ENCODE data around the gene SEZ6L. TPM values are rescaled to one million over a fixed set of nuclear protein-coding genes. Genes with fewer than 3 reads are reported as not detected.

Gene SEZ6L
- total RNA-seq, 1 experiment from 2014 or later: 0.13 TPM

DNA sequence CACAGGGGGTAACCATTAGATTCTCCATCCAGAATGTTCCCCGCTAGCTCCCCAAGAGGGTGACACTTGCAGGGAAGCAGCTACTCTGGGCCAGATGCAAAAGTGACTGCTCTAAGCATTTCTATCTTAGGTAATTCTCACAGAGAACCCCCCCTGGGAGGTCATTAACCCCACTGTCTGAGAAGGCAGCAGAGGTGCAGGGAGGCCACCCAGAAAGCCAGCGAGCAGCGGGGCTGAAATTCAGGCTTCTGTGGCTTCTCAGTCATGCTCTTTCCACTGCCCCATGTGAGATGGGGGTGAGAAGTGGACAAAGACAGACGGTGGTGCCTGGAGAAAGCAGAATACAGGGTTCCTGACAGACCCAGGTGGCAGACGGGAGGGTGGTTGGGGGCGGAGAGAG lies 145.4 kb downstream of the SEZ6L start:
- WGBS (ENCODE audit: extremely low coverage, insufficient read length, low lambda C conversion rate): no CpG with 5 or more reads among the region's 6 CpGs
- Histone ChIP-seq H2AK5ac (ENCODE audit: insufficient read length, low read length) (no peak overlapping the region), H3K4ac (ENCODE audit: low read depth, low read length) (no peak overlapping the region), H4K8ac (replicated peaks; ENCODE audit: insufficient read length, low read depth, low read length) (no peak overlapping the region), H3K27me3 (ENCODE audit: insufficient read depth, low read length) (no peaks in the 10 kb centered on the region), H3K79me1 (ENCODE audit: insufficient read depth, low read depth, low read length, poor library complexity, severe bottlenecking) (no peaks in the 10 kb centered on the region), H2BK15ac (ENCODE audit: low read depth, low read length) (no peak overlapping the region), H4K91ac (ENCODE audit: insufficient read length, low read depth, low read length) (no peak overlapping the region), H3K27ac (ENCODE audit: insufficient read length, low read depth, low read length) (no peak overlapping the region), H2BK12ac (ENCODE audit: insufficient read length, low read depth, low read length) (no peak overlapping the region), H3K4me2 (ENCODE audit: insufficient read depth, insufficient read length, low read length) (no peak overlapping the region), H3T11ph (ENCODE audit: low read length) (no peak overlapping the region), H3K23me2 (ENCODE audit: insufficient read length, low read depth, low read length, poor library complexity, severe bottlenecking) (no peaks in the 10 kb centered on the region), H4K20me1 (ENCODE audit: control insufficient read depth, insufficient read depth, insufficient read length) (no peaks in the 10 kb centered on the region), H3K9ac (ENCODE audit: extremely low read depth, insufficient read length, low read length) (no peak overlapping the region), H3K14ac (ENCODE audit: insufficient read depth, low read length) (no peak overlapping the region), H3K4me1 (ENCODE audit: insufficient read depth, low read length) (no peaks in the 10 kb centered on the region), H4K5ac (ENCODE audit: insufficient read length, low read depth, low read length) (no peak overlapping the region), H3K18ac (ENCODE audit: insufficient read length, low read depth, low read length) (no peak overlapping the region), H2BK20ac (ENCODE audit: low read depth, low read length, poor library complexity, severe bottlenecking) (no peak overlapping the region), H2BK5ac (ENCODE audit: insufficient read length, low read length) (no peak overlapping the region), H3K23ac (ENCODE audit: insufficient read length, low read depth, low read length) (no peak overlapping the region), H2AFZ (ENCODE audit: low read length) (no peak overlapping the region), H3K79me2 (ENCODE audit: insufficient read depth, low read length) (no peaks in the 10 kb centered on the region), H3K56ac (ENCODE audit: insufficient read length, low read depth, low read length) (no peak overlapping the region), H3K9me3 (ENCODE audit: control insufficient read depth, low read depth, low read length) (no peaks in the 10 kb centered on the region), H2BK120ac (ENCODE audit: low read depth, low read length, poor library complexity, severe bottlenecking) (no peak overlapping the region)
- peaks cover 0 to 2% of the 10 kb centered on the region in 2 experiments; a peak in 1 of 4 replicates for H3K4me1 Mint-ChIP-seq
- H3K4me3 Mint-ChIP-seq: no peak overlapping the region
- TF ChIP-seq, protein P1, sequence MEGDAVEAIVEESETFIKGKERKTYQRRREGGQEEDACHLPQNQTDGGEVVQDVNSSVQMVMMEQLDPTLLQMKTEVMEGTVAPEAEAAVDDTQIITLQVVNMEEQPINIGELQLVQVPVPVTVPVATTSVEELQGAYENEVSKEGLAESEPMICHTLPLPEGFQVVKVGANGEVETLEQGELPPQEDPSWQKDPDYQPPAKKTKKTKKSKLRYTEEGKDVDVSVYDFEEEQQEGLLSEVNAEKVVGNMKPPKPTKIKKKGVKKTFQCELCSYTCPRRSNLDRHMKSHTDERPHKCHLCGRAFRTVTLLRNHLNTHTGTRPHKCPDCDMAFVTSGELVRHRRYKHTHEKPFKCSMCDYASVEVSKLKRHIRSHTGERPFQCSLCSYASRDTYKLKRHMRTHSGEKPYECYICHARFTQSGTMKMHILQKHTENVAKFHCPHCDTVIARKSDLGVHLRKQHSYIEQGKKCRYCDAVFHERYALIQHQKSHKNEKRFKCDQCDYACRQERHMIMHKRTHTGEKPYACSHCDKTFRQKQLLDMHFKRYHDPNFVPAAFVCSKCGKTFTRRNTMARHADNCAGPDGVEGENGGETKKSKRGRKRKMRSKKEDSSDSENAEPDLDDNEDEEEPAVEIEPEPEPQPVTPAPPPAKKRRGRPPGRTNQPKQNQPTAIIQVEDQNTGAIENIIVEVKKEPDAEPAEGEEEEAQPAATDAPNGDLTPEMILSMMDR (conservative IDR thresholded peaks at IDR 0.05): no peak
- no peak for DNase-seq
- H3K36me3 Mint-ChIP-seq (ENCODE audit: insufficient read depth in 1 of 3, low read depth in 3 of 3): no peaks in the 10 kb centered on the region
- H3K27me3 Mint-ChIP-seq (ENCODE audit: low read depth): peaks cover 27% of the 10 kb centered on the region
- no peaks in the 10 kb centered on the region for H3K9me3 Mint-ChIP-seq
- no peak overlapping the region for H3K27ac Mint-ChIP-seq
